RWPE2 (cell line): ENCODE results near the gene L3MBTL3.

Experiments used
- ATAC-seq: fragments of 200-7000 bp; cut with Tn5 transposase; 3 replicates; pipeline ENCODE4 v1.9.1; 2021; ENCODE audit warnings: low read depth
- DNase-seq: peaks from one replicate; pipeline ENCODE4 v3.0.0-alpha.2; 2020; ENCODE audit warnings: low spot score
- H3K27ac ChIP-seq: fragments of 450-650 bp; 2 replicates; pipeline ENCODE4 v1.5.1; 2017; ENCODE audit warnings: mild to moderate bottlenecking; ENCODE audit not compliant: poor library complexity, severe bottlenecking
- H3K27me3 ChIP-seq: fragments of 250-450 bp; sonication (Bioruptor Pico); 2 replicates; pipeline ENCODE4 v1.5.1; 2021; ENCODE audit warnings: mild to moderate bottlenecking, moderate library complexity; ENCODE audit not compliant: insufficient read depth, poor library complexity, severe bottlenecking
- H3K36me3 ChIP-seq: fragments of 250-450 bp; sonication (Bioruptor Pico); 2 replicates; pipeline ENCODE4 v1.5.1; 2020; ENCODE audit warnings: low read depth, mild to moderate bottlenecking, moderate library complexity
- H3K4me1 ChIP-seq: fragments of 250-450 bp; sonication (Bioruptor Pico); 2 replicates; pipeline ENCODE4 v1.5.1; 2021; ENCODE audit warnings: mild to moderate bottlenecking, moderate library complexity; ENCODE audit not compliant: insufficient read depth, poor library complexity, severe bottlenecking
- H3K4me3 ChIP-seq: fragments of 250-450 bp; sonication (Bioruptor Pico); 2 replicates; pipeline ENCODE4 v1.5.1; 2021; ENCODE audit warnings: mild to moderate bottlenecking, moderate library complexity; ENCODE audit not compliant: severe bottlenecking
- H3K9me3 ChIP-seq: fragments of 250-450 bp; sonication (Bioruptor Pico); 2 replicates; pipeline ENCODE4 v1.5.1; 2021; ENCODE audit warnings: mild to moderate bottlenecking, moderate library complexity; ENCODE audit not compliant: severe bottlenecking
- CTCF ChIP-seq: fragments of 450-650 bp; IDR thresholded peaks from one replicate; pipeline ENCODE4 v1.5.1; 2017; ENCODE audit warnings: mild to moderate bottlenecking, moderate library complexity; ENCODE audit not compliant: poor library complexity, severe bottlenecking

The L3MBTL3 gene

GRCh38 chr6:130138116-130138908 is 119.9 kb downstream of the L3MBTL3 start:
- H3K4me1 ChIP-seq = no peaks in the 10 kb centered on the region
- no peak overlapping the region for H3K27ac ChIP-seq
- no peak for ATAC-seq
- H3K9me3 ChIP-seq = no peaks in the 10 kb centered on the region
- DNase-seq = no peak
- TF ChIP-seq CTCF = no peak
- no peaks in the 10 kb centered on the region for H3K27me3 ChIP-seq
- H3K36me3 ChIP-seq = 0 out of 2 replicates have a peak, but pooled peaks cover 3% of the 10 kb centered on the region
- no peak overlapping the region for H3K4me3 ChIP-seq

- ATAC-seq = no peak
- TF ChIP-seq CTCF = no peak
Observed at GRCh38 chr6:130138909-130139242, 120.5 kb downstream of the L3MBTL3 start.

GRCh38 chr6:130140084-130140483 is 121.7 kb downstream of the L3MBTL3 start:
- no peaks in the 10 kb centered on the region for H3K4me1 ChIP-seq
- H3K36me3 ChIP-seq = no peaks in the 10 kb centered on the region
- DNase-seq (no peak), ATAC-seq (no peak)
- H3K9me3 ChIP-seq = no peaks in the 10 kb centered on the region
- H3K27me3 ChIP-seq = no peaks in the 10 kb centered on the region
- no peak for TF ChIP-seq CTCF
- H3K4me3 ChIP-seq = no peak overlapping the region
- no peak overlapping the region for H3K27ac ChIP-seq

More at GRCh38 chr6:130138909-130139242, 120.5 kb downstream of the L3MBTL3 start:
- no peaks in the 10 kb centered on the region for H3K36me3 ChIP-seq
- no peak overlapping the region for H3K27ac ChIP-seq
- no peaks in the 10 kb centered on the region for H3K27me3 ChIP-seq
- no peak overlapping the region for H3K4me3 ChIP-seq
- no peaks in the 10 kb centered on the region for H3K9me3 ChIP-seq
- H3K4me1 ChIP-seq = no peaks in the 10 kb centered on the region
- no peak for DNase-seq

GRCh38 chr6:130143709-130144108 is 125.3 kb downstream of the L3MBTL3 start:
- Histone ChIP-seq H3K27ac (no peak overlapping the region), H3K36me3 (no peaks in the 10 kb centered on the region), H3K9me3 (no peaks in the 10 kb centered on the region), H3K4me3 (no peak overlapping the region), H3K4me1 (no peaks in the 10 kb centered on the region), H3K27me3 (no peaks in the 10 kb centered on the region)
- ATAC-seq = peak; percentile 42; the same call in 1 of the 3 replicates
- no peak for DNase-seq
- no peak for TF ChIP-seq CTCF

GRCh38 chr6:130147111-130147510 is 128.7 kb downstream of the L3MBTL3 start:
- no peaks in the 10 kb centered on the region for H3K9me3 ChIP-seq
- H3K4me1 ChIP-seq = no peaks in the 10 kb centered on the region
- H3K27ac ChIP-seq = no peak overlapping the region
- H3K27me3 ChIP-seq = no peaks in the 10 kb centered on the region
- H3K36me3 ChIP-seq = no peaks in the 10 kb centered on the region
- ATAC-seq (no peak), DNase-seq (no peak)
- TF ChIP-seq CTCF = no peak
- H3K4me3 ChIP-seq = no peak overlapping the region
